Subcutaneous adipose tissue (tissue), 4 donors: ENCODE measurements around the gene NTN4. TPM values are rescaled to one million over a fixed set of nuclear protein-coding genes. Genes with fewer than 3 reads are reported as not detected.

Experiments
- total RNA-seq, 4 donors: library from RNA; depleted of rRNA; stranded (reverse); fragments of >200 nt; gene quantifications; one replicate each; pipeline ENCODE4 v1.1.0, GENCODE V29; 2016
- TF ChIP-seq, protein P1 (sequence below): fragments of 450-650 bp; IDR thresholded peaks from one replicate; pipeline ENCODE4 v1.5.1; 2016; ENCODE audit warnings: low read depth, mild to moderate bottlenecking, control low read depth, antibody characterized with exemption, moderate library complexity

NTN4 gene
- total RNA-seq, 4 donors from 2014 or later = 23.2 to 33.9 (median 31.2) TPM

- TF ChIP-seq, protein P1, sequence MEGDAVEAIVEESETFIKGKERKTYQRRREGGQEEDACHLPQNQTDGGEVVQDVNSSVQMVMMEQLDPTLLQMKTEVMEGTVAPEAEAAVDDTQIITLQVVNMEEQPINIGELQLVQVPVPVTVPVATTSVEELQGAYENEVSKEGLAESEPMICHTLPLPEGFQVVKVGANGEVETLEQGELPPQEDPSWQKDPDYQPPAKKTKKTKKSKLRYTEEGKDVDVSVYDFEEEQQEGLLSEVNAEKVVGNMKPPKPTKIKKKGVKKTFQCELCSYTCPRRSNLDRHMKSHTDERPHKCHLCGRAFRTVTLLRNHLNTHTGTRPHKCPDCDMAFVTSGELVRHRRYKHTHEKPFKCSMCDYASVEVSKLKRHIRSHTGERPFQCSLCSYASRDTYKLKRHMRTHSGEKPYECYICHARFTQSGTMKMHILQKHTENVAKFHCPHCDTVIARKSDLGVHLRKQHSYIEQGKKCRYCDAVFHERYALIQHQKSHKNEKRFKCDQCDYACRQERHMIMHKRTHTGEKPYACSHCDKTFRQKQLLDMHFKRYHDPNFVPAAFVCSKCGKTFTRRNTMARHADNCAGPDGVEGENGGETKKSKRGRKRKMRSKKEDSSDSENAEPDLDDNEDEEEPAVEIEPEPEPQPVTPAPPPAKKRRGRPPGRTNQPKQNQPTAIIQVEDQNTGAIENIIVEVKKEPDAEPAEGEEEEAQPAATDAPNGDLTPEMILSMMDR = no peak
Measured at GRCh38 chr12:95648990-95649791, 141.4 kb downstream of the NTN4 start.

DNA sequence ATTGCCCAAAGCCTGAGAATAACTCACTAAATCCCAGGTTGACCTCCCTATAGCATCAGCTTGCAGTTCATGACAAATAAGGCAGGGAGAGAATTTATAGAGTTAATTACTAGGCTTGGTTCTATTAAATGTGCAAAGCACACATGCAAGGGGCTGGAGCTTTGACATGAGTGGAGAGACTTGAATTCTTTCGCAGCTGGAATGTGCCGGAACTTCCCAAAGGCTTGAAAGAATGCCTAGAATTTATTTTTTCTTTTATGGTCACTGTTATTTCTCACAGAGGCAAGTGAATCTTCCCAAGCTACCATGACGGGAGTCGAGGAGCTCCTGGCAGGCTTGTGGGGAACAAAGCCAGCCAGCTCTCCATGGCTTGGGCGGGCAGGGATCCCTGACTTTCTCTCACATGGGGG, 143.8 kb downstream of the NTN4 start:
- TF ChIP-seq, protein P1 = no peak

GRCh38 chr12:95643256-95643655, 147.3 kb downstream of the NTN4 start:
- TF ChIP-seq, protein P1 = no peak

GRCh38 chr12:95642583-95642982, 148.0 kb downstream of the NTN4 start:
- TF ChIP-seq, protein P1 = no peak

DNA sequence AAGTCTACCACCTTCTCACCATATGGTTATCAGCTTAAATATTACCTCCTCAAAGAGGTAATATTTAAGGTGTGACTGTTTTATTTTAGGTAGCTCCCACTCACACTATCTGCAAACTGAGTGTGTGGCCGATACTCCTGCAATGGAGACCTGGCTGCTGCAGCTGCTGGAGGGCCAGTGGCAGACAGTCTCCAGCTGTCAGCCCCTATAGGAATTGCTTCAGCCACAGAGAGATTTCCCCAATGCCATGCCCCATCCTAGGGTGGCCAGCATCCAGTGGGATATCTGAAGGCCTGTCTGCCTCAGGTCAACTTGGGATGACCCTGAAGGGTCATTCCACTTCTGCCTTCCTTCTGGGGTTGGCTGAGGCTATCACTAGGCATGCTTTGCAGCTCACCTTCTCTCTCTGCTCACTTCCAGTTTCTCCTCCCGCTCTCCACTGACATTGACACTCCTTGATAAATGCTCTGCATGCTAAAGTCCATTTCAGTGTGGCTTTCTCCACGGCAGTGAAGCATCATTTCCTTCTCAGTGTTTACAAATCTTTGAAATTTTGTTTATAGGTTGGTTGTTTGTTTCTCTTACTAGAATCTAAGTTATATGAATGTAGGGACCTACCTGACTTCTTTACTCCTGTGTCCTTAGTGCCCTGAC, 149.1 kb downstream of the NTN4 start:
- TF ChIP-seq, protein P1 = no peak

DNA sequence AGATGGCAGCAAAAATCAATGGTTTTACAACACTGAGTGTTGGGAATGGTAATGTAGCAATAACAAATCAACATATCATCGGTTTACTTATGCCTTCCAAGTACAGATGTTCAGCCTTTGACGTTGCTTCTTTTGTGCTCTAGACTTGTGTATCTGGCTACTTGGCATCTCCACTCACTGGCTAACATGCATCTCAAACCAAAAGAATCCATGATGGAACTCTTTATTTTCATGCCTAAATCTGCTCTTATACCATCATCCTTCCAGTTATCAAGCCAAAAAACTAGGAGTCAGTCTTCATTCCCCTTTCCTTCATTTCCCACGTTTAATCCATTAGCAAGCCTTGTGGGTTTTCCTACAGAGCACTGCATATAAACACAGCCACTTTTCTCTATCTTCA, 150.0 kb downstream of the NTN4 start:
- TF ChIP-seq, protein P1 = no peak

GRCh38 chr12:95637471-95638155, 153.0 kb downstream of the NTN4 start:
- TF ChIP-seq, protein P1 = no peak
